ENCODE measurements around the gene MAP1B.

DNA sequence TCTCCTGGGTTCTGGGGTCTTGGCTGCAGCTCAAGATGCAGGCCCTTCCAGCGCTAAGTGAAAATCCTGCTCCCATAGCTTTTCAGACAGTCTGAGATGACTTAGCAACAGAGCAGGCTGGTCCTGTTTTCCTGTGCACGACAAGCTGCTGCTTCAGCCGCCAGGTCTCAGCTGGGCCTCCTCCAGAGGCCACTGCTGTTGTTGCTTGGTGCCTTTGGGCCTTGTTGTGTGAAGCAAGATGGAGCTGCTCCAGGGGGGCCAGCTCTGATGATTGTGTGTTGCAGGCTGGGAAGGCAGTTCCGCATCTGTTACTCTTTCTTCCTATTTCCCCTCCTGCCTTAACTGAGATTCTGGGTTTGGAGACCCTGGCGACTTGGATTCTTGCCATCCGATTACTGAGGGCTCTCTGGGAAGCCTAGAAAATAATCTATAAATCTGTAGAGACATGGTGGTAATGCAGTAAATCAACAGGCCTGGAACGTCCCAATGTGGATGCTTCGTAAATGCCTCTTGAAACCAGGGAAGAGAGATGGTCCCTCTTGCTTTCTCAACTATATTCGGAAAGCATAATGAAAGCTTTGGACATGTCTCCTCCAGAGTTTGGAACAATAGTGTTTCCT lies 3.2 kb downstream of the MAP1B start:
- TF ChIP-seq, protein P1, sequence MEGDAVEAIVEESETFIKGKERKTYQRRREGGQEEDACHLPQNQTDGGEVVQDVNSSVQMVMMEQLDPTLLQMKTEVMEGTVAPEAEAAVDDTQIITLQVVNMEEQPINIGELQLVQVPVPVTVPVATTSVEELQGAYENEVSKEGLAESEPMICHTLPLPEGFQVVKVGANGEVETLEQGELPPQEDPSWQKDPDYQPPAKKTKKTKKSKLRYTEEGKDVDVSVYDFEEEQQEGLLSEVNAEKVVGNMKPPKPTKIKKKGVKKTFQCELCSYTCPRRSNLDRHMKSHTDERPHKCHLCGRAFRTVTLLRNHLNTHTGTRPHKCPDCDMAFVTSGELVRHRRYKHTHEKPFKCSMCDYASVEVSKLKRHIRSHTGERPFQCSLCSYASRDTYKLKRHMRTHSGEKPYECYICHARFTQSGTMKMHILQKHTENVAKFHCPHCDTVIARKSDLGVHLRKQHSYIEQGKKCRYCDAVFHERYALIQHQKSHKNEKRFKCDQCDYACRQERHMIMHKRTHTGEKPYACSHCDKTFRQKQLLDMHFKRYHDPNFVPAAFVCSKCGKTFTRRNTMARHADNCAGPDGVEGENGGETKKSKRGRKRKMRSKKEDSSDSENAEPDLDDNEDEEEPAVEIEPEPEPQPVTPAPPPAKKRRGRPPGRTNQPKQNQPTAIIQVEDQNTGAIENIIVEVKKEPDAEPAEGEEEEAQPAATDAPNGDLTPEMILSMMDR (IDR thresholded peaks at IDR 0.05) = no peak
- TF ChIP-seq EZH2 (IDR thresholded peaks at IDR 0.05) (no peak), EZH2phosphoT487 (IDR thresholded peaks at IDR 0.05) (no peak)
